Astrocyte of the spinal cord (primary cell): ENCODE data around the gene DRD2.

Experiments
- DNase-seq: peaks from one replicate; pipeline ENCODE4 v3.0.0; 2011; ENCODE audit warnings: low read depth, low spot score
- H3K4me3 ChIP-seq: 2 replicates; pipeline ENCODE4 v1.5.1; 2011; ENCODE audit warnings: low read depth, mild to moderate bottlenecking, low read length, moderate library complexity
- CTCF ChIP-seq: IDR thresholded peaks from 2 replicates; pipeline ENCODE4 v1.5.1; 2012; ENCODE audit warnings: low read depth, mild to moderate bottlenecking, low read length, inconsistent platforms
- in situ Hi-C: cut with HindIII; loops from 2 replicates; pipeline ENCODE4 v1.10.0; 2017; ENCODE audit warnings: low sequenced_read_pairs

The DRD2 gene

GRCh38 chr11:113420808-113421207 lies 54.4 kb downstream of the DRD2 start:
- in situ Hi-C loops: no loop called here
- no peak for TF ChIP-seq CTCF
- no peak overlapping the region for H3K4me3 ChIP-seq
- DNase-seq: no peak

- DNase-seq: no peak
- no peak for TF ChIP-seq CTCF
- in situ Hi-C loops: no loop called here
- H3K4me3 ChIP-seq: no peak overlapping the region
Measured at GRCh38 chr11:113419454-113420003, 55.7 kb downstream of the DRD2 start.

- in situ Hi-C loops: no loop called here
- DNase-seq: no peak
- H3K4me3 ChIP-seq: no peak overlapping the region
- TF ChIP-seq CTCF: no peak
Measured at GRCh38 chr11:113417428-113417827, 57.8 kb downstream of the DRD2 start.

GRCh38 chr11:113415343-113415742 lies 59.9 kb downstream of the DRD2 start:
- TF ChIP-seq CTCF: no peak
- in situ Hi-C loops: no loop called here
- no peak overlapping the region for H3K4me3 ChIP-seq
- DNase-seq: no peak

- H3K4me3 ChIP-seq: no peak overlapping the region
- in situ Hi-C loops: no loop called here
- no peak for TF ChIP-seq CTCF
- DNase-seq: no peak
Measured at GRCh38 chr11:113412675-113413074, 62.5 kb downstream of the DRD2 start.

- no peak for DNase-seq
- in situ Hi-C loops: no loop called here
- H3K4me3 ChIP-seq: no peak overlapping the region
- TF ChIP-seq CTCF: no peak
Measured at GRCh38 chr11:113411536-113411935, 63.7 kb downstream of the DRD2 start.
